Measurements from ENCODE around the gene SMIM38.

GRCh38 chr11:69162505-69162904, 6.8 kb downstream of the SMIM38 start:
- TF ChIP-seq CTCF (IDR thresholded peaks at IDR 0.05) (no peak), POLR2A (IDR thresholded peaks at IDR 0.05) (no peak)
